Measurements from ENCODE around the gene MCF2L2. TPM values are rescaled to one million over a fixed set of nuclear protein-coding genes. Genes with fewer than 3 reads are reported as not detected.

The MCF2L2 gene
- polyA plus RNA-seq, 2 of the 4 experiments (the other 2 are of a cell fraction) = 0.03 to 0.05 TPM

DNA sequence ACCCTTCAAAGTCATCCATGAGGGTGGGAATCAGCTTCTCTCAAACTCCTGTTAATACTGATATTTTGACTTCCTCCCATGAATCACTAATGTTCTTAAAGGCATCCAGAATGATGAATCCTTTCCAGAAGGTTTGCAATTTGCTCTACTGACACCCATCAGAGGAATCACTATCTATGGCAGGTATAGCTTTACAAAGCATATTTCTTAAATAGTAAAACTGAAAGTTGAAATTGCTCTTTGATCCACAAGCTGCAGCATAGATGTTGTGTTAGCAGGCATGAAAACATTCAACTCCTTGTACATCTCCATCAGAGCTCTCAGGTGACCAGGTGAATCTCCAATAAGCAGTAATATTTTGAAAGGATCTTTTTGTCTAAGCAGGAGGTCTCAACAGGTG lies 109.0 kb downstream of the MCF2L2 start:
- TF ChIP-seq RNF2 (IDR thresholded peaks at IDR 0.05; ENCODE audit: borderline replicate concordance, low read depth) (no peak), SMC3 (IDR thresholded peaks at IDR 0.05) (no peak)
- ChIA-PET POLR2A (no interaction called here), CTCF (interaction anchor here (1.6 to 2.0 kb wide), 3 partner anchors 10 to 134 kb away, joined by 3 to 7 read pairs (median 5); no protein-coding TSS in a partner anchor)
- Histone ChIP-seq H3K9me3 (no peaks in the 10 kb centered on the region), H3K4me3 (no peak overlapping the region), H3K4me1 (0 out of 3 replicates have a peak, but pooled peaks cover 3% of the 10 kb centered on the region), H3K4me2 (no peak overlapping the region), H3K27ac (no peak overlapping the region)
- DNase-seq (ENCODE audit: low read depth in 1 of 2, low spot score in 1 of 2) (no peak), FAIRE-seq (no peak), ATAC-seq (no peak)

DNA sequence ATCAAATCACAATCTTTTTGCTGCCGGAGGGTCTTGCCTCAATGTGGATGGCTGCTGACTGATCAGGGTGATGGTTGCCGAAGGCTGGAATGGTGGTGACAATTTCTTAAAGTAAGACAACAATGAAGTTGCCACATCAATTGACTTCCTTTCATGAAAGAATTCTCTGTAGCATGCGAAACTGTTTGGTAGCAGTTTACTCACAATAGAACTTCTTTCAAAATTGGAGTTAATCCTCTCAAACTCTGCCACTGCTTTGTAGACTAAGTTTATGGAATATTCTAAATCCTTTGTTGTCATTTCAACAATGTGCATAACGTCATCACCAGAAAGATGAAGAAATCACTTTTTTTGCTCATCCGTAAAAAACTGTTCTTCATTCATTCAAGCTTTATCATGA lies 109.5 kb downstream of the MCF2L2 start:
- no peak for TF ChIP-seq CBX8 (IDR thresholded peaks at IDR 0.05)
- no peak for TF ChIP-seq FOXS1 (CRISPR knock-in tag; IDR thresholded peaks at IDR 0.05)
- TF ChIP-seq, protein P1, sequence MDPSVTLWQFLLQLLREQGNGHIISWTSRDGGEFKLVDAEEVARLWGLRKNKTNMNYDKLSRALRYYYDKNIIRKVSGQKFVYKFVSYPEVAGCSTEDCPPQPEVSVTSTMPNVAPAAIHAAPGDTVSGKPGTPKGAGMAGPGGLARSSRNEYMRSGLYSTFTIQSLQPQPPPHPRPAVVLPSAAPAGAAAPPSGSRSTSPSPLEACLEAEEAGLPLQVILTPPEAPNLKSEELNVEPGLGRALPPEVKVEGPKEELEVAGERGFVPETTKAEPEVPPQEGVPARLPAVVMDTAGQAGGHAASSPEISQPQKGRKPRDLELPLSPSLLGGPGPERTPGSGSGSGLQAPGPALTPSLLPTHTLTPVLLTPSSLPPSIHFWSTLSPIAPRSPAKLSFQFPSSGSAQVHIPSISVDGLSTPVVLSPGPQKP (IDR thresholded peaks at IDR 0.05; ENCODE audit: low read depth, low read length) = no peak
- TF ChIP-seq EHF (CRISPR knock-in tag; IDR thresholded peaks at IDR 0.05) = no peak
- 88% methylated on average over 5 of the region's 5 CpGs for WGBS (ENCODE audit: missing lambda C conversion rate)
- no peak overlapping the region for H3K4me2 ChIP-seq
- no peak overlapping the region for H3K4me3 ChIP-seq
- H3K9me3 ChIP-seq = no peaks in the 10 kb centered on the region
- ChIA-PET POLR2A (no interaction called here), CTCF (interaction anchor here (2.0 kb wide), 1 partner anchor 64 kb away, joined by 7 read pairs; no protein-coding TSS in a partner anchor)
- 0 out of 3 replicates have a peak, but pooled peaks cover 3% of the 10 kb centered on the region for H3K4me1 ChIP-seq
- no peak for DNase-seq (ENCODE audit: low read depth in 1 of 2, low spot score in 1 of 2)
- no peak for FAIRE-seq
- no peak overlapping the region for H3K27ac ChIP-seq
- no peak for ATAC-seq

DNA sequence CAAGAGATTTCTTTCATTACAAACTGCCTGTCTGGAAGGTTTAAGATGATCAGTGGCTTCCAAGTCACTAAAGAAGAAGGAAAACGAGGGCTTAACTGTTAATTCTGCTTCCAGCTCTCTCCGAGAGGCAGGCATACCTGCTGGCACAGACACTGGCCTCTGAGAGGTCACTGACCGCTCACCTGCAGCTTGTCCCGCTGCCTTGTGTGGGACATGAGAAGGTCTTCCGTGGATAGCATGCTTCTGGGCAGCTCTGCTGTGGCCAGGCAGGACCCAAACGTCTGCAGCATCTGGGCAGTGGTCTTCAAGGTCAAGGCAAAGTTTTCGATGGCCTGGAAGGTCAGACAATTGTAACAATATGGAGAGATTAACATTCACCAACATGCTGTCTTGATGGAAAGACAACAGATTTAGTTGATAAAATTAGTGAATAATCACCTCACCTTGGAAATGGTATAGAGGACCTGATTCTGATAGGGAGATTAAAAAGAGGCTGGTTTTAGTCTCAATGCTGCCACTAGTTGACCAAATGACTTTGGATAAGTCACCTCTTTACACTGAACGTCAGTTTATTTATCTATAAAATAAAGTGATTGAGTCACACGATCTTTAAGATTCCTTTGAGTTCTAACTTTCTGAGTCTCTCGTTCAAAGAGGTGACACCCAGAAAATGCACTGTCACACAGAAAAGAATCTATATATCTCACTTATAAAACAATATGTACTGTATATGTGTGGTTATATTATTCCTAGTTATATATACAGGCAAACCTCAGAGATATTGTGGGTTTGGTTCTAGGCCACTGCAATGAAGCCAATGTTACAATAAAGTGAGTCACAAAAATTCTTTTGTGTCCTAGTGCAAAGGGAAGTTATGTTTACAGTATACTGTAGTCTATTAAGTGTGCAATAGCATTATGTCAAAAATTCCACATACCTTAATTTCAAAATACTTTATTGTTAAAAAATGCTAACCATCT lies 110.2 kb downstream of the MCF2L2 start:
- CTCF ChIA-PET = no interaction called here
- Histone ChIP-seq H3K4me2 (no peak overlapping the region), H3K27ac (no peak overlapping the region), H3K9me3 (no peaks in the 10 kb centered on the region), H3K4me1 (0 out of 3 replicates have a peak, but pooled peaks cover 3% of the 10 kb centered on the region), H3K4me3 (no peak overlapping the region)
- DNase-seq (ENCODE audit: low read depth in 1 of 2, low spot score in 1 of 2) (no peak), FAIRE-seq (no peak), ATAC-seq (no peak)
- no peak for TF ChIP-seq CHD2 (IDR thresholded peaks at IDR 0.05; ENCODE audit: low read length, partially characterized antibody)
- no peak for TF ChIP-seq KDM1A (IDR thresholded peaks at IDR 0.05; ENCODE audit: low read depth)
- TF ChIP-seq NR3C1 (IDR thresholded peaks at IDR 0.05) = no peak
- TF ChIP-seq NFE2L2 (conservative IDR thresholded peaks at IDR 0.05; ENCODE audit: low read length) = no peak
- no peak for TF ChIP-seq EP300 (IDR thresholded peaks at IDR 0.05)
- no peak for TF ChIP-seq HOXB5 (CRISPR knock-in tag; IDR thresholded peaks at IDR 0.05)
- TF ChIP-seq, protein P2, sequence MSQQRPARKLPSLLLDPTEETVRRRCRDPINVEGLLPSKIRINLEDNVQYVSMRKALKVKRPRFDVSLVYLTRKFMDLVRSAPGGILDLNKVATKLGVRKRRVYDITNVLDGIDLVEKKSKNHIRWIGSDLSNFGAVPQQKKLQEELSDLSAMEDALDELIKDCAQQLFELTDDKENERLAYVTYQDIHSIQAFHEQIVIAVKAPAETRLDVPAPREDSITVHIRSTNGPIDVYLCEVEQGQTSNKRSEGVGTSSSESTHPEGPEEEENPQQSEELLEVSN (IDR thresholded peaks at IDR 0.05; ENCODE audit: borderline replicate concordance, low read depth) = no peak
- no peak for TF ChIP-seq PHF8 (IDR thresholded peaks at IDR 0.05; ENCODE audit: borderline replicate concordance, low read depth)
- TF ChIP-seq FOSB (CRISPR knock-in tag; IDR thresholded peaks at IDR 0.05) = no peak
- TF ChIP-seq, protein P3, sequence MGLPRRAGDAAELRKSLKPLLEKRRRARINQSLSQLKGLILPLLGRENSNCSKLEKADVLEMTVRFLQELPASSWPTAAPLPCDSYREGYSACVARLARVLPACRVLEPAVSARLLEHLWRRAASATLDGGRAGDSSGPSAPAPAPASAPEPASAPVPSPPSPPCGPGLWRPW (IDR thresholded peaks at IDR 0.05) = no peak
- no peak for TF ChIP-seq ZC3H11A (IDR thresholded peaks at IDR 0.05)
- POLR2A ChIA-PET = no interaction called here
- WGBS (ENCODE audit: missing lambda C conversion rate) = 46% methylated on average over 8 of the region's 10 CpGs

DNA sequence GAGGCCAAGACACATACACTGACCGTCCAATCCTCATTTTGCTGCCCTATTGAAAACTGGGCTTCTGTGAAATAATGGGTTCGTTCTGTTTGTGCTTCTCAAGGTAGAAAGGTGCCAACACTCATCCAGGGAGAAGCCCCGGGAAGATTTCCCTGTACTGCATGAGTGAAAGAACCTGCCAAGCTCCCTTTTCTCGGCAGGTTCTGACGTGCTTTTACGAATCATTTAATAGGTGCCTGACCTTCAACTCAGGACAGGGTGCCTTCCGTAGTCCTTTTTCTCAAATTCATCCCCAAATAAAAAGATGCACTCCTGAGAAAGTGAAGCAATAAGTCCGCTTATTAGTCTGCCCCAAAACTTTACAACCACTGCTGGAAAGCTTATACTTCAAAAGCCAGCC lies 111.1 kb downstream of the MCF2L2 start:
- H3K4me3 ChIP-seq = no peak overlapping the region
- H3K27ac ChIP-seq = no peak overlapping the region
- H3K4me2 ChIP-seq = no peak overlapping the region
- CTCF ChIA-PET = no interaction called here
- POLR2A ChIA-PET = no interaction called here
- ATAC-seq = no peak
- no peaks in the 10 kb centered on the region for H3K9me3 ChIP-seq
- 0 out of 3 replicates have a peak, but pooled peaks cover 3% of the 10 kb centered on the region for H3K4me1 ChIP-seq
- no peak for DNase-seq (ENCODE audit: low read depth in 1 of 2, low spot score in 1 of 2)
- 76% methylated on average over 8 of the region's 8 CpGs for WGBS (ENCODE audit: missing lambda C conversion rate)
- no peak for FAIRE-seq
- no peak for TF ChIP-seq ESRRA (IDR thresholded peaks at IDR 0.05; ENCODE audit: borderline replicate concordance, low read length)
- TF ChIP-seq JUN (IDR thresholded peaks at IDR 0.05) = no peak
- TF ChIP-seq PHF8 (IDR thresholded peaks at IDR 0.05; ENCODE audit: borderline replicate concordance, low read depth) = no peak
- TF ChIP-seq CBX8 (IDR thresholded peaks at IDR 0.05) = no peak
- TF ChIP-seq, protein P4, sequence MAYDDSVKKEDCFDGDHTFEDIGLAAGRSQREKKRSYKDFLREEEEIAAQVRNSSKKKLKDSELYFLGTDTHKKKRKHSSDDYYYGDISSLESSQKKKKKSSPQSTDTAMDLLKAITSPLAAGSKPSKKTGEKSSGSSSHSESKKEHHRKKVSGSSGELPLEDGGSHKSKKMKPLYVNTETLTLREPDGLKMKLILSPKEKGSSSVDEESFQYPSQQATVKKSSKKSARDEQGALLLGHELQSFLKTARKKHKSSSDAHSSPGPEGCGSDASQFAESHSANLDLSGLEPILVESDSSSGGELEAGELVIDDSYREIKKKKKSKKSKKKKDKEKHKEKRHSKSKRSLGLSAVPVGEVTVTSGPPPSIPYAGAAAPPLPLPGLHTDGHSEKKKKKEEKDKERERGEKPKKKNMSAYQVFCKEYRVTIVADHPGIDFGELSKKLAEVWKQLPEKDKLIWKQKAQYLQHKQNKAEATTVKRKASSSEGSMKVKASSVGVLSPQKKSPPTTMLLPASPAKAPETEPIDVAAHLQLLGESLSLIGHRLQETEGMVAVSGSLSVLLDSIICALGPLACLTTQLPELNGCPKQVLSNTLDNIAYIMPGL (CRISPR knock-in tag; IDR thresholded peaks at IDR 0.05; ENCODE audit: borderline replicate concordance) = no peak
- TF ChIP-seq, protein P5, sequence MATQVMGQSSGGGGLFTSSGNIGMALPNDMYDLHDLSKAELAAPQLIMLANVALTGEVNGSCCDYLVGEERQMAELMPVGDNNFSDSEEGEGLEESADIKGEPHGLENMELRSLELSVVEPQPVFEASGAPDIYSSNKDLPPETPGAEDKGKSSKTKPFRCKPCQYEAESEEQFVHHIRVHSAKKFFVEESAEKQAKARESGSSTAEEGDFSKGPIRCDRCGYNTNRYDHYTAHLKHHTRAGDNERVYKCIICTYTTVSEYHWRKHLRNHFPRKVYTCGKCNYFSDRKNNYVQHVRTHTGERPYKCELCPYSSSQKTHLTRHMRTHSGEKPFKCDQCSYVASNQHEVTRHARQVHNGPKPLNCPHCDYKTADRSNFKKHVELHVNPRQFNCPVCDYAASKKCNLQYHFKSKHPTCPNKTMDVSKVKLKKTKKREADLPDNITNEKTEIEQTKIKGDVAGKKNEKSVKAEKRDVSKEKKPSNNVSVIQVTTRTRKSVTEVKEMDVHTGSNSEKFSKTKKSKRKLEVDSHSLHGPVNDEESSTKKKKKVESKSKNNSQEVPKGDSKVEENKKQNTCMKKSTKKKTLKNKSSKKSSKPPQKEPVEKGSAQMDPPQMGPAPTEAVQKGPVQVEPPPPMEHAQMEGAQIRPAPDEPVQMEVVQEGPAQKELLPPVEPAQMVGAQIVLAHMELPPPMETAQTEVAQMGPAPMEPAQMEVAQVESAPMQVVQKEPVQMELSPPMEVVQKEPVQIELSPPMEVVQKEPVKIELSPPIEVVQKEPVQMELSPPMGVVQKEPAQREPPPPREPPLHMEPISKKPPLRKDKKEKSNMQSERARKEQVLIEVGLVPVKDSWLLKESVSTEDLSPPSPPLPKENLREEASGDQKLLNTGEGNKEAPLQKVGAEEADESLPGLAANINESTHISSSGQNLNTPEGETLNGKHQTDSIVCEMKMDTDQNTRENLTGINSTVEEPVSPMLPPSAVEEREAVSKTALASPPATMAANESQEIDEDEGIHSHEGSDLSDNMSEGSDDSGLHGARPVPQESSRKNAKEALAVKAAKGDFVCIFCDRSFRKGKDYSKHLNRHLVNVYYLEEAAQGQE (IDR thresholded peaks at IDR 0.05) = no peak
- TF ChIP-seq ZFP36 (IDR thresholded peaks at IDR 0.05; ENCODE audit: borderline replicate concordance, partially characterized antibody) = no peak
